Heart right ventricle (tissue), 16 donors: ENCODE data around the gene ABL1. TPM values are rescaled to one million over a fixed set of nuclear protein-coding genes. Genes with fewer than 3 reads are reported as not detected.

Source experiments
- ATAC-seq, 8 donors: fragments of 200-7000 bp; cut with Tn5 transposase; one replicate each; pipeline ENCODE4 v1.9.1; 2020; ENCODE audit warnings: mild to moderate bottlenecking in 8 of 8, moderate library complexity in 8 of 8, moderate number of reproducible peaks in 1 of 8
- DNase-seq, 2 donors: peaks; one replicate each; pipeline ENCODE4 v3.0.0-alpha.2; 2020
- H3K27ac ChIP-seq, 10 donors: fragments of 200-600 bp; sonication (generic) in 2 of 10; one replicate each; pipeline versions ENCODE4 v1.5.0 to v1.8.0; 2020 to 2022; ENCODE audit warnings: mild to moderate bottlenecking in 3 of 10
- H3K27me3 ChIP-seq, 7 donors: fragments of 200-600 bp; one replicate each; pipeline ENCODE4 v1.8.0; 2021 to 2022; ENCODE audit warnings: mild to moderate bottlenecking in 2 of 7
- H3K36me3 ChIP-seq, 9 donors: fragments of 200-600 bp; sonication (generic) in 1 of 9; one replicate each; pipeline versions ENCODE4 v1.5.0 to v1.8.0; 2020 to 2022; ENCODE audit warnings: mild to moderate bottlenecking in 2 of 9
- H3K4me1 ChIP-seq, 9 donors: fragments of 200-600 bp; sonication (generic) in 1 of 9; one replicate each; pipeline versions ENCODE4 v1.5.0 to v1.8.0; 2020 to 2022; ENCODE audit warnings: mild to moderate bottlenecking in 4 of 9
- H3K4me3 ChIP-seq, 10 donors: fragments of 200-600 bp; sonication (generic) in 2 of 10; one replicate each; pipeline versions ENCODE4 v1.5.0 to v1.8.0; 2020 to 2022; ENCODE audit warnings: mild to moderate bottlenecking in 7 of 10, moderate library complexity in 2 of 10
- H3K9me3 ChIP-seq, 11 donors: fragments of 200-600 bp in 10 of 11; sonication (generic) in 2 of 11; one replicate each; pipeline versions ENCODE4 v1.5.0 to v1.8.0; 2013 to 2022; ENCODE audit warnings: mild to moderate bottlenecking in 2 of 11, control low read depth in 1 of 11, moderate library complexity in 1 of 11
- WGBS, 2 donors: extraction: QIAGEN DNeasy Blood & Tissue Kit; methylation state at CpG; one replicate each; pipeline ENCODE4 v1.1.7; 2013; ENCODE audit warnings: inconsistent platforms in 1 of 2; 5-methylcytosine and 5-hydroxymethylcytosine counted together
- intact Hi-C, 10 donors: fragments of 100-400 bp; cut with DNase I; formaldehyde crosslinking; loops; one replicate each; pipeline versions ENCODE4 v1.11.1 to v1.14.2; 2022
- polyA plus RNA-seq, 2 donors: library from polyadenylated mRNA; stranded (reverse); fragments of 200-250 nt; gene quantifications; one replicate each; pipeline ENCODE4 v1.2.3, GENCODE V29; 2013
- total RNA-seq, 10 donors: library from RNA; stranded (reverse); fragmentation: NEBNext Ultra II Directional in 3 of 10; extraction: Animal tissue kit (Norgen Biotek cat#: 25700) in 3 of 10; gene quantifications; one replicate each; pipeline versions ENCODE4 v1.2.1 to v1.2.4, GENCODE V29; 2021 to 2023
- TF ChIP-seq, protein P1 (sequence below), 9 donors: fragments of 200-600 bp; sonication (generic) in 2 of 9; IDR thresholded peaks; one replicate each; pipeline versions ENCODE4 v1.5.0 to v1.8.0; 2021 to 2022; ENCODE audit warnings: antibody characterized with exemption in 9 of 9, mild to moderate bottlenecking in 5 of 9, moderate library complexity in 1 of 9
- donor health status: Arrhythmogenic right ventricular cardiomyopathy.
- donor health status: ischemic (EF 13 %, LVEDD 7.1; RV severe dilation, severe dysfunction).
- donor health status: healthy with polysubstance abuse.
- donor health status: DM: no; HTN: yes; CAD: no.
- donor health status: DM: no; HTN: no; CAD: no.
- donor health status: ischemic (EF 25% LVEDD 6.9; RV normal size, moderate dysfunction).
- donor health status: ischemic (EF 25% LVEDD 5.7; RV mildly dilated, moderate dysfunction).
- donor health status: healthy.
- donor health status: DM: yes; HTN: yes; CAD: no.
- donor health status: Ischemic cardiomyopathy.
- donor health status: ischemic (EF 35%, LVEDD 5.7; RV mildly dilated, moderate dysfunction).
- donor health status: nonischemic (EF 11% LVEDD 7.7; RV severe dilation, severe dysfunction).
- donor health status: DM: yes; HTN: yes; CAD: no.
- donor health status: PGD.
- donor health status: ischemic (EF 29% LVEDD 5.4; RV normal size, mild dysfunction).
- donor health status: nonischemic (EF 23%, LVEDD 6.1; RV moderate dilation, normal function).

Gene ABL1
- total and polyA plus RNA-seq, 12 donors: 16.2 to 48.8 (median 33.3) TPM

DNA sequence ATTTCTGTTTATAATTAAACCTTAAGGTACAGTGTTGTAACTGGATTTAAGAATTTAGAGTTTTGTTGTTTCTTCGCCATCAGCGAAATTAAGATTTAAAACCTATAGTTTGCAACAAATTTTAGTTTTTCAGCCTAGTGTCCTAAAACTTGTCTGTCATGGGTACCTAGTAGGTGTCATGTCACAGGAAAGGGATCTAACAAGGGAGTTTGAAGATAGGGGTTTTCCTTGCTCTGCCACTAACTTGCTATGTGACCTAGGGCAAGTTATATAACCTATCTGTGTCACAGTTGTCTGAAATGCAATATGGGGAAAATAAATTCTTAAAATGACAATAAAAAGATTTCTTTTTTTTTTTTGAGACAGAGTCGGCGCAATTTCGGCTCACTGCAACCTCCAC lies 9.2 kb upstream of the ABL1 start:
- peaks cover 0 to 7% (median 0%) of the 10 kb centered on the region in 11 donors for H3K9me3 ChIP-seq
- DNase-seq (no peak), ATAC-seq (no peak)
- no peak overlapping the region for H3K4me3 ChIP-seq
- peak overlapping the region in 6 of 10 donors; percentile 63 to 84 (median 72) for H3K27ac ChIP-seq
- peaks cover 14 to 49% (median 37%) of the 10 kb centered on the region in 9 donors for H3K4me1 ChIP-seq
- no peaks in the 10 kb centered on the region for H3K27me3 ChIP-seq
- TF ChIP-seq, protein P1, sequence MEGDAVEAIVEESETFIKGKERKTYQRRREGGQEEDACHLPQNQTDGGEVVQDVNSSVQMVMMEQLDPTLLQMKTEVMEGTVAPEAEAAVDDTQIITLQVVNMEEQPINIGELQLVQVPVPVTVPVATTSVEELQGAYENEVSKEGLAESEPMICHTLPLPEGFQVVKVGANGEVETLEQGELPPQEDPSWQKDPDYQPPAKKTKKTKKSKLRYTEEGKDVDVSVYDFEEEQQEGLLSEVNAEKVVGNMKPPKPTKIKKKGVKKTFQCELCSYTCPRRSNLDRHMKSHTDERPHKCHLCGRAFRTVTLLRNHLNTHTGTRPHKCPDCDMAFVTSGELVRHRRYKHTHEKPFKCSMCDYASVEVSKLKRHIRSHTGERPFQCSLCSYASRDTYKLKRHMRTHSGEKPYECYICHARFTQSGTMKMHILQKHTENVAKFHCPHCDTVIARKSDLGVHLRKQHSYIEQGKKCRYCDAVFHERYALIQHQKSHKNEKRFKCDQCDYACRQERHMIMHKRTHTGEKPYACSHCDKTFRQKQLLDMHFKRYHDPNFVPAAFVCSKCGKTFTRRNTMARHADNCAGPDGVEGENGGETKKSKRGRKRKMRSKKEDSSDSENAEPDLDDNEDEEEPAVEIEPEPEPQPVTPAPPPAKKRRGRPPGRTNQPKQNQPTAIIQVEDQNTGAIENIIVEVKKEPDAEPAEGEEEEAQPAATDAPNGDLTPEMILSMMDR (IDR thresholded peaks at IDR 0.05): no peak
- no peaks in the 10 kb centered on the region for H3K36me3 ChIP-seq
- 93% methylated on average over 5 of the region's 5 CpGs for WGBS, 2 donors
- intact Hi-C loops: loop anchor here in 1 of 10 donors (5.0 kb wide), 1 partner anchor 39 kb away; no protein-coding TSS in a partner anchor

DNA sequence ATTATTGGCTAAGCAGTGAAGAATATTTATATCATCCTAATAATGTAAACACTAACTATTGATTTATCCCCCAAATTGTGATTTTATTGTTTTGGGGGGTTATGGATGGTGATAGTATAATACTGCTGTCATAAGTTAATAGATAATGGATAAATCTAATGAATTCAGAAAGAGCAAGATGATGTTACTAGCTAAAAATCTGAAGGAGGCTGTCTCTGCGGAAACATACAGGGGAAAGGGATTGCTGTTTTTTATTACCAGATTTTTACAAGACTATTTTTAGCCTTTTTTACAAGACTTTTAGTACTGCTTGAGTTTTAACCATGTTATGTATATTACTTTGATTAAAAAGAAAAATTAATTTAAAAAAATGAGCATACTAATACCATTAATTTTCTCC lies 5.3 kb upstream of the ABL1 start:
- intact Hi-C loops: loop anchor here in 4 of 10 donors (5.0 to 10.0 kb wide), 4 partner anchors 42 to 115 kb away; no protein-coding TSS in a partner anchor
- Histone ChIP-seq H3K27me3 (no peaks in the 10 kb centered on the region), H3K4me3 (no peak overlapping the region), H3K36me3 (no peaks in the 10 kb centered on the region), H3K4me1 (peaks cover 12 to 56% (median 39%) of the 10 kb centered on the region in 9 donors), H3K27ac (peak overlapping the region in 1 of 10 donors; percentile 1), H3K9me3 (peaks cover 0 to 7% (median 0%) of the 10 kb centered on the region in 11 donors)
- WGBS, 2 donors: 82 to 87% methylated on average over 1 of the region's 1 CpG
- no peak for ATAC-seq
- TF ChIP-seq, protein P1 (IDR thresholded peaks at IDR 0.05): no peak
- no peak for DNase-seq

DNA sequence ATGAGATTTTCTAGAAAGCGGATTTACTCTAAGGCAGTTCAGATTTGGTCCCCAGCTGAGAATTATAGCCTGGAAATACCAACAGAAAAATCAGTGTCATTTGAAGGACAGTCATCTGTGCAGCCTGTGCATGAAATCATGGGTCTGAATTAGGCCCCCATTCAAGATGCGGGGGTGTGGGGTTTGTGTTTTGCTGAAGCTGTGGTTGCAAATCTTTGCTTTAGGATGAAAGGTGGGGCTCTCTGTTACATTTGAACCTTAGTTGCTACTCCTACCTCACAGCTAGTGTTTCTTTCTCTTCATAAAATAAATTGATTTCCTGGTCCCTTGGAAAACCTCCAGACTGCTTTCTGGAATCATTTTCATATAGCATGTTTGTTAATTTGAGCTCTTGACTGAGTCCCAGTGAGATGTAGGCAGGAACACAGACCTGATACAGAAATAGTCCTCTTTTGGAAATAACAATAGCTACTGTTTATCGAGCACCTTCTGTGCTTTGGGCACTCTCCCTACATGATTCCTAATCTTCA lies 4.8 kb upstream of the ABL1 start:
- 48 to 56% methylated on average over 3 of the region's 3 CpGs for WGBS, 2 donors
- TF ChIP-seq, protein P1 (IDR thresholded peaks at IDR 0.05): no peak
- no peaks in the 10 kb centered on the region for H3K36me3 ChIP-seq
- H3K27ac ChIP-seq: peak overlapping the region in 2 of 10 donors; percentile 1 to 22
- peaks cover 12 to 51% (median 35%) of the 10 kb centered on the region in 9 donors for H3K4me1 ChIP-seq
- no peak overlapping the region for H3K4me3 ChIP-seq
- DNase-seq (no peak), ATAC-seq (no peak)
- no peaks in the 10 kb centered on the region for H3K27me3 ChIP-seq
- H3K9me3 ChIP-seq: peaks cover 0 to 7% (median 0%) of the 10 kb centered on the region in 11 donors
- intact Hi-C loops: loop anchor here in 4 of 10 donors (5.0 to 10.0 kb wide), 4 partner anchors 43 to 115 kb away; no protein-coding TSS in a partner anchor

DNA sequence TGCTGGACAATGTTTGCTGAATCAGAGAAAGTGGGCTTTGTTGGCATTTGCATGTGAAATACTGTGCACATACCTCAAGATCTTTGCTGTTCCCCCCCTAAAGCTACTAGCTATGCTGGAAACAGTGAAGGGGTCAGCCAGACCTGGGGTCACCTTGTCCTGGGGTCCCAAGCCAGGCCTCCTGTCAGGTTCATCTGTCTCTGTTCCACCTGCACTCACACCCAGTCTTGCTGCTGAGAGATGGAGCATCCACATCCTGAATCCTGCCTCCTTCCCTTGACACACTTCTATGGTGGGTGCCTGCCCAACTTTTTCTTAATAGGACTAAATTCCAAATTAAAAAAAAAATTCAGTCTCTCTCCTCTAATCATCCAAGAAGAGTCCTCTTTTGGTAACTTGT lies 4.0 kb upstream of the ABL1 start:
- Histone ChIP-seq H3K27ac (peak overlapping the region in 1 of 10 donors; percentile 22), H3K4me3 (no peak overlapping the region), H3K36me3 (no peaks in the 10 kb centered on the region), H3K4me1 (peaks cover 6 to 45% (median 32%) of the 10 kb centered on the region in 9 donors), H3K9me3 (peaks cover 0 to 7% (median 0%) of the 10 kb centered on the region in 11 donors), H3K27me3 (no peaks in the 10 kb centered on the region)
- DNase-seq (no peak), ATAC-seq (no peak)
- intact Hi-C loops: loop anchor here in 4 of 10 donors (5.0 to 10.0 kb wide), 4 partner anchors 44 to 116 kb away; no protein-coding TSS in a partner anchor
- TF ChIP-seq, protein P1 (IDR thresholded peaks at IDR 0.05): no peak
